ENCODE data around the gene CACNA2D3.

Gene CACNA2D3

DNA sequence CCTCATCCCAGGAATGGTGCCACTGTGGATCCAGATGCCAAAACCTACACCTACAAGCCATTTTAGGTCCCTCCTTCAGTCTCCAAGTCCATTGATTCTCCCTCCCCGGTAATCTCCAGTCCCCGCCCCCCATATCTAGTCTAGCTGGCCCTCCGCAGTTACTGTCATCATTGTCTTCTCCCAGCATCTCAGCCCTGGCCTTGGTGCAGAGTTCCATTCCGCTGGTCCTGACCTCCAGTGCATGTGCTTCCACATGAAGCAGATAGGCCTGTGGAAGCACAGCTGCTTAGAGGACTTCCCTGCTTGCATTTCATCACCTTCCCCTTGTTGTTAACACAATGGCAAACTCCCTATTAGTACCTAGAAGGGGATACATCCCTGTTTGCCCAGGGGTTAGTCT is 473.7 kb downstream of the CACNA2D3 start:
- TF ChIP-seq TAF1 (IDR thresholded peaks at IDR 0.05; ENCODE audit: borderline replicate concordance, insufficient read depth, low read length) (no peak), FOXP2 (optimal IDR thresholded peaks at IDR 0.05; ENCODE audit: borderline replicate concordance, extremely low read depth, extremely low read length, insufficient read depth) (no peak), SIN3A (IDR thresholded peaks at IDR 0.05; ENCODE audit: borderline replicate concordance, insufficient read depth, low read length) (no peak), POLR2AphosphoS5 (IDR thresholded peaks at IDR 0.05; ENCODE audit: low read depth, low read length) (no peak)
- TF ChIP-seq, protein P1, sequence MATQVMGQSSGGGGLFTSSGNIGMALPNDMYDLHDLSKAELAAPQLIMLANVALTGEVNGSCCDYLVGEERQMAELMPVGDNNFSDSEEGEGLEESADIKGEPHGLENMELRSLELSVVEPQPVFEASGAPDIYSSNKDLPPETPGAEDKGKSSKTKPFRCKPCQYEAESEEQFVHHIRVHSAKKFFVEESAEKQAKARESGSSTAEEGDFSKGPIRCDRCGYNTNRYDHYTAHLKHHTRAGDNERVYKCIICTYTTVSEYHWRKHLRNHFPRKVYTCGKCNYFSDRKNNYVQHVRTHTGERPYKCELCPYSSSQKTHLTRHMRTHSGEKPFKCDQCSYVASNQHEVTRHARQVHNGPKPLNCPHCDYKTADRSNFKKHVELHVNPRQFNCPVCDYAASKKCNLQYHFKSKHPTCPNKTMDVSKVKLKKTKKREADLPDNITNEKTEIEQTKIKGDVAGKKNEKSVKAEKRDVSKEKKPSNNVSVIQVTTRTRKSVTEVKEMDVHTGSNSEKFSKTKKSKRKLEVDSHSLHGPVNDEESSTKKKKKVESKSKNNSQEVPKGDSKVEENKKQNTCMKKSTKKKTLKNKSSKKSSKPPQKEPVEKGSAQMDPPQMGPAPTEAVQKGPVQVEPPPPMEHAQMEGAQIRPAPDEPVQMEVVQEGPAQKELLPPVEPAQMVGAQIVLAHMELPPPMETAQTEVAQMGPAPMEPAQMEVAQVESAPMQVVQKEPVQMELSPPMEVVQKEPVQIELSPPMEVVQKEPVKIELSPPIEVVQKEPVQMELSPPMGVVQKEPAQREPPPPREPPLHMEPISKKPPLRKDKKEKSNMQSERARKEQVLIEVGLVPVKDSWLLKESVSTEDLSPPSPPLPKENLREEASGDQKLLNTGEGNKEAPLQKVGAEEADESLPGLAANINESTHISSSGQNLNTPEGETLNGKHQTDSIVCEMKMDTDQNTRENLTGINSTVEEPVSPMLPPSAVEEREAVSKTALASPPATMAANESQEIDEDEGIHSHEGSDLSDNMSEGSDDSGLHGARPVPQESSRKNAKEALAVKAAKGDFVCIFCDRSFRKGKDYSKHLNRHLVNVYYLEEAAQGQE (IDR thresholded peaks at IDR 0.05; ENCODE audit: insufficient read depth in 1 of 2, low read depth in 2 of 2, low read length in 2 of 2): no peak

DNA sequence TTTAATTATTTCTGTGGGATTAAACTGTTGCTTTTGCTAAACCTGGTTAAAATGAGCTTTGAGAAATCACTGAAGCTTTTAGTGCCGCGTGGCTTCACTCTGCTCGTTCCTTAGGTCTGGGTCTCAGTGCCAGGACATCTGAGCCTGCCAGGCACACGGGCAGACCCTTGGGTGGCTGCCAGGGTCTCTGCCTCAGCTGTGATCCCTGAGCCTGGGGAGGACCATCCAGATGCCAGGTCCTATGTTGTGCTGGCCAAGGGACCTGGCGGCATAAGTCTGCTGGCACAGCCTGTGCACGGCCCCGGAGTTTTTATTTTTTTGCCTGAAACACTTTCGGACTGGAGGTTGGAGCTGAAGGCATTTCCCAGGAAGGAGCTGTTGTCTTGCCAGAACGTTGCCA is 477.4 kb downstream of the CACNA2D3 start:
- TF ChIP-seq, protein P1 (IDR thresholded peaks at IDR 0.05; ENCODE audit: insufficient read depth in 1 of 2, low read depth in 2 of 2, low read length in 2 of 2): no peak
- no peak for TF ChIP-seq TAF1 (IDR thresholded peaks at IDR 0.05; ENCODE audit: borderline replicate concordance, insufficient read depth, low read length)
- TF ChIP-seq SIN3A (IDR thresholded peaks at IDR 0.05; ENCODE audit: borderline replicate concordance, insufficient read depth, low read length): no peak
- no peak for TF ChIP-seq FOXP2 (optimal IDR thresholded peaks at IDR 0.05; ENCODE audit: borderline replicate concordance, extremely low read depth, extremely low read length, insufficient read depth)
- TF ChIP-seq POLR2AphosphoS5 (IDR thresholded peaks at IDR 0.05; ENCODE audit: low read depth, low read length): no peak

DNA sequence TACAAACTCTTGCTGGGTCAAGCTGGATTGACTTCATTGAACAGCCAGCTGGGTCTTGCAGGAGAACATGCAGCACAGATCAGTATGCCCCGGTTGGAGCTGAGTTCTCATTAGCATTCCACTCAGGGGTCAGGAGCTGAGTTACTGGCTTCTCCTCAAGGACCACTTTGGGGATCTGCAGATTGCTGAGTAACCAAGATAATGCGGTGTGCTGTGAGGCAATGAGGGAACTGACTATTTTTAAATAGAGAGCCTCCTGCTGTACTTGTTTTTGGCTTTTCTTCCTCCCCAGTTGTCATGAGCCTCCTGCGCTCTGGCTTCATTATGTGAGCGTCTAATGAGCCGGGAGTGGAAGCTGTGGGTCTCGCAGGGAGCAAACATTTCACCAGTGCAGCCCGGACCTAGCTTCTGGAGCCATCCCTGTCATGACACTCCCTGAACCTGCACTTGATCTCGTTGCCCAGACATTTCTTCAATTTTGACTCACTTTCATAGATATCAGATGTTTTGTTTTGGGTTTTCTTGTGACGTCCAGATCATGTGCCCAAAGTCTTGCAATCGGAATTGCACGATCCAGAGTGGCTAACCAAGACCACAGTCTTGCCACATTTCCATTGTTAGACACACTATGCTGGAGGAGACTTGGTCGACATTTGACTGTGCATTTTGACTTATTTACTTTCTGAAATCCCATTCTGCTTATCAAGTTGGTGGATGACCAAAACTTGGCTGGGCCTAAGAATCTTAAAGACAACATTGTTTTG is 478.3 kb downstream of the CACNA2D3 start:
- TF ChIP-seq POLR2AphosphoS5 (IDR thresholded peaks at IDR 0.05; ENCODE audit: low read depth, low read length) (no peak), SIN3A (IDR thresholded peaks at IDR 0.05; ENCODE audit: borderline replicate concordance, insufficient read depth, low read length) (no peak), TAF1 (IDR thresholded peaks at IDR 0.05; ENCODE audit: borderline replicate concordance, insufficient read depth, low read length) (no peak), FOXP2 (optimal IDR thresholded peaks at IDR 0.05; ENCODE audit: borderline replicate concordance, extremely low read depth, extremely low read length, insufficient read depth) (no peak)
- TF ChIP-seq, protein P1 (IDR thresholded peaks at IDR 0.05; ENCODE audit: insufficient read depth in 1 of 2, low read depth in 2 of 2, low read length in 2 of 2): no peak

DNA sequence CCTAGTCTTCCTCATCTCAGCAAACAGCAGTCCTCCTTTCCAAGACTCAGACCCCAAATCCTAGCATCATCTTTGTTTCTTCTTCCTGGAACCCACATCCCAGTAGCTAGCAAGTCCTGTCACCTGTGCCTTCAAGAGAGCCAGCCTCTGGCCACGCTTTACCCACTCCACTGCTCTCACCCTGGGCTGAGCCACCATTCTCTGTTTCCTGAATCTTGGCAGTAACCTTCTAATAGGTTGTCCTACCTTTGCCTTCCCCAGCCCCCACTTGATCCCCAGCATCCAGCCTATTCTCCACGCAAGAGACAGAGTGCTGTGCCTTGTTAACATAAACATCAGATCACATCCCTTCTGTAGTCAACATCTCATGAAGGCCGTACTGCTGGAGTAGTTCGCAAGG is 482.1 kb downstream of the CACNA2D3 start:
- TF ChIP-seq TAF1 (IDR thresholded peaks at IDR 0.05; ENCODE audit: borderline replicate concordance, insufficient read depth, low read length): no peak
- TF ChIP-seq FOXP2 (optimal IDR thresholded peaks at IDR 0.05; ENCODE audit: borderline replicate concordance, extremely low read depth, extremely low read length, insufficient read depth): no peak
- TF ChIP-seq POLR2AphosphoS5 (IDR thresholded peaks at IDR 0.05; ENCODE audit: low read depth, low read length): no peak
- TF ChIP-seq, protein P1 (IDR thresholded peaks at IDR 0.05; ENCODE audit: insufficient read depth in 1 of 2, low read depth in 2 of 2, low read length in 2 of 2): no peak
- no peak for TF ChIP-seq SIN3A (IDR thresholded peaks at IDR 0.05; ENCODE audit: borderline replicate concordance, insufficient read depth, low read length)
